Astrocyte of the cerebellum (primary cell): ENCODE data around the gene MCM5.

Source experiments
- DNase-seq: peaks from one replicate; pipeline ENCODE4 v3.0.0-alpha.2; 2011; ENCODE audit warnings: low read depth
- H3K4me3 ChIP-seq: 2 replicates; pipeline ENCODE4 v1.5.1; 2011; ENCODE audit warnings: mild to moderate bottlenecking, low read depth, low read length, moderate library complexity
- CTCF ChIP-seq: IDR thresholded peaks from 2 replicates; pipeline ENCODE4 v1.5.1; 2012; ENCODE audit warnings: low read length, low read depth, moderate library complexity, mild to moderate bottlenecking; ENCODE audit errors: missing control alignments
- in situ Hi-C: cut with HindIII; loops from 2 replicates; pipeline ENCODE4 v1.10.0; 2017; ENCODE audit warnings: low sequenced_read_pairs

Gene MCM5

DNA sequence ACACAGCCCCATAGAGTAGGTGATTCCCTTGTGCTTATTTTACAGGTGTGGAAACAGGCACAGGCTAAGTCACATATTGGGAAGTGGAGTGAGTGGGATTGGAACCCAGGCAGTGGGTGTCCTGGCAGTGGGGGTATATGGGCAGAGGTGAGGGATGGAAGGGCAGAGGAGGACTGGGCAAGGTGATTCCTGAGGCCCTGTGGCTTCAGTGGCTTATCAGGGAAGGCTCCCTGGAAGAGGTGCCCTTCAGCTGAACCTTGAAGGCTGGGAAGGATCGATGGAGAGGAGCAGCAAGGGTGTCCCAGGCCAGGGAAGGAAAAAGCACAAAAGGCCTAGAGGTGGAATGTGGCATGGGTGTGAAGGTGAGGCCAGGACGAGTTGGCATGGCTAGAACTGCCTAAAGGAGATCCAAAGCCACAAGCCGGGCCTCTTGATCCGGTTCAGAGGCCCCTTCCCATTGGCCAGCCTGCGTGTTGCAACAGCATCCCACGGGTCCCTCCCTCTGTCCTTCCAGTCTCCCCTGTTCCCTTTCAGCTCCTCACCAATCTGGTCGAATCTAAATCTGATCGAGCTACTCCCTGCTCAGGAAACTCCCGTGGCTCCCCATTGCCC is 41.7 kb downstream of the MCM5 start:
- in situ Hi-C loops: loop anchor here (25.0 kb wide), 1 partner anchor 146 kb away; no protein-coding TSS in a partner anchor
- DNase-seq: no peak
- H3K4me3 ChIP-seq: no peak overlapping the region
- no peak for TF ChIP-seq CTCF

DNA sequence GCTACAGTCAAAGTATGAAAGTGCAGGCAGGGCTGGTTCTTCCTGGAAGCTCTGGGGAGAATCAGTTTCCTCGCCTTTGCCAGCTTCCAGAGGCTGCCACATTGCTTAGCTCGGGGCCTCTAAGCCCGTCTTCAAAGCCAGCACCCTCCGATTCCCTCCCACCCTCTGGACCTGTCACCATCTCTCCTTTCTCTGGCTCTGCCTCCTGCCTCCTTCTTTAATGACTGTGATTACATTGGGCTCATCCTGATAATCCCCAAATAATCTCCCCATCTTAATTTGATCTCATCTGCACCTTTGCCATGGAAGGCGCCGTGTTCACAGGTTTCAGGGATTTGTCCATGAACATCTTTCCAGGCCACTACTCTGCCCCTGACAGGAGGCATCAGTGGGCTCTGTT is 42.5 kb downstream of the MCM5 start:
- in situ Hi-C loops: loop anchor here (25.0 kb wide), 1 partner anchor 145 kb away; no protein-coding TSS in a partner anchor
- TF ChIP-seq CTCF: no peak
- no peak for DNase-seq
- no peak overlapping the region for H3K4me3 ChIP-seq

GRCh38 chr22:35443338-35443737 is 43.4 kb downstream of the MCM5 start:
- in situ Hi-C loops: loop anchor here (25.0 kb wide), 1 partner anchor 144 kb away; no protein-coding TSS in a partner anchor
- no peak for DNase-seq
- no peak overlapping the region for H3K4me3 ChIP-seq
- TF ChIP-seq CTCF: no peak

- in situ Hi-C loops: loop anchor here (25.0 kb wide), 1 partner anchor 143 kb away; no protein-coding TSS in a partner anchor
- DNase-seq: no peak
- H3K4me3 ChIP-seq: no peak overlapping the region
- no peak for TF ChIP-seq CTCF
These were observed 44.1 kb downstream of the MCM5 start for GRCh38 chr22:35443790-35444684.

DNA sequence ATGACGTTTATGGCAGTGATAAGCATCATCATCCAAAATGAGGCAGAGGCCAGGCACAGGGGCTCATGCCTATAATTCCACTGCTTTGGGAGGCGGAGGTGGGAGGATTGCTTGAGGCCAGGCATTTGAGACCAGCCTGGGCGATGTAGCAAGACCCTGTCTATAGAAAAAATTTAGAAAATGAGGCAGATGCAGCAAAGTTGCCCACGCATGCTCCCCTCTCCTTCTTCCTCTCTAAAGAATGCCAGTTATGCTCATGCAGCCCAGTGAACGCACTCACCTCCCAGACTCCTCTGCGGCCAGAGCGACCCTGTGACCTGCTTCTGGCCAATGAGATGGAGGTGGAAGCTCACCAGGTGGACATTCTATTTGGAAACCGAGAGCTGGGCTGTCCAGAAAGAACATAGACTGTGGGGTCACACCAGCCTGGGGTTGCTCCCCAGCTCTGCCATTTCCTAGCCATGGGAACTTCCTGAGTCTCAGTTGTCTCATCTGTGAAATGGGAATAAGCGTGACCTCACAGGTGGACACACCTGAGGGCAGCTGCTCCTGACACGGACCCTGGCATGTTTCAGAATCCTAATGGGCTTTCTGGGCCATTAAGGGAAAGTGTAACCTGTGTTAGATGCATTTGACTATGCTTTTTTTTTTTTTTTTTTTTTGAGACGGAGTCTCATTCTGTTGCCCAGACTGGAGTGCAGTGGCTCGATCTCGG is 44.9 kb downstream of the MCM5 start:
- TF ChIP-seq CTCF: no peak
- in situ Hi-C loops: loop anchor here (25.0 kb wide), 1 partner anchor 142 kb away; no protein-coding TSS in a partner anchor
- no peak for DNase-seq
- no peak overlapping the region for H3K4me3 ChIP-seq

- in situ Hi-C loops: loop anchor here (25.0 kb wide), 1 partner anchor 141 kb away; no protein-coding TSS in a partner anchor
- no peak for TF ChIP-seq CTCF
- no peak for DNase-seq
- H3K4me3 ChIP-seq: no peak overlapping the region
These were observed 46.0 kb downstream of the MCM5 start for GRCh38 chr22:35445933-35446332.
